ENCODE results near the gene SUPT7L.

GRCh38 chr2:27628767-27629709, 34.4 kb downstream of the SUPT7L start, which contains the start of the genes CCDC121 and GPN1:
- TF ChIP-seq ZNF883 (CRISPR knock-in tag; IDR thresholded peaks at IDR 0.05; ENCODE audit: not compliant biosample characterization) = peak; percentile 93
- TF ChIP-seq ZNF138 (CRISPR knock-in tag; IDR thresholded peaks at IDR 0.05; ENCODE audit: low read depth) = 0 out of 2 replicates have a peak, but pooled peaks have one; percentile 23
- no peak for TF ChIP-seq ZBTB10 (CRISPR knock-in tag; IDR thresholded peaks at IDR 0.05; ENCODE audit: borderline replicate concordance)
- no peak for TF ChIP-seq ARNT (IDR thresholded peaks at IDR 0.05)
- TF ChIP-seq EP300 (IDR thresholded peaks at IDR 0.05; ENCODE audit: low read depth in 2 of 2, low read length in 2 of 2) = peak in 1 of 2 experiments; percentile 37; a peak in 1 of 4 replicates
- no peak; the same call in 1 of the 2 replicates for TF ChIP-seq EP300 (CRISPR knock-in tag; IDR thresholded peaks at IDR 0.05; ENCODE audit: borderline replicate concordance)
